Keratinocyte (primary cell): Measurements from ENCODE around the gene EPHX1. TPM values are rescaled to one million over a fixed set of nuclear protein-coding genes. Genes with fewer than 3 reads are reported as not detected.

Source experiments
- DNase-seq: peaks from one replicate; pipeline ENCODE4 v3.0.0-alpha.2; 2011; ENCODE audit warnings: low read depth, missing footprints, low spot score
- FAIRE-seq: peaks from 2 replicates; lab custom pipeline; 2011; peaks lifted over from hg19 to GRCh38; lab: Jason Lieb, UNC
- H2AFZ ChIP-seq: 2 replicates; pipeline ENCODE4 v1.6.0; 2012; ENCODE audit warnings: low read length, control low read depth, inconsistent platforms; ENCODE audit not compliant: control insufficient read depth
- H3K27ac ChIP-seq: 2 replicates; pipeline ENCODE4 v1.5.1; 2011; ENCODE audit warnings: low read length; ENCODE audit not compliant: control insufficient read depth, insufficient read depth
- H3K27me3 ChIP-seq: 3 replicates; pipeline ENCODE4 v1.6.0; 2011; ENCODE audit warnings: low read length; ENCODE audit not compliant: control insufficient read depth, insufficient read depth; ENCODE audit errors: extremely low read depth
- H3K36me3 ChIP-seq, 2 experiments: 2 replicates in 1 of 2; 3 replicates in 1 of 2; pipeline ENCODE4 v1.5.1; 2011; ENCODE audit warnings: low read length in 2 of 2, mild to moderate bottlenecking in 1 of 2; ENCODE audit not compliant: control insufficient read depth in 2 of 2, insufficient read depth in 2 of 2; ENCODE audit errors: extremely low read depth in 1 of 2
- H3K4me1 ChIP-seq: 3 replicates; pipeline ENCODE4 v1.5.1; 2011; ENCODE audit warnings: low read length; ENCODE audit not compliant: control insufficient read depth, insufficient read depth; ENCODE audit errors: extremely low read depth
- H3K4me2 ChIP-seq: 3 replicates; pipeline ENCODE4 v1.6.0; 2011; ENCODE audit warnings: low read depth, low read length; ENCODE audit not compliant: control insufficient read depth, insufficient read depth; ENCODE audit errors: extremely low read depth
- H3K4me3 ChIP-seq, 3 experiments: fragments of 200-600 bp in 1 of 3; sonication (generic) in 1 of 3; 2 replicates in 2 of 3; 3 replicates in 1 of 3; pipeline ENCODE4 v1.5.1; 2011 to 2016; ENCODE audit warnings: low read length in 3 of 3, mild to moderate bottlenecking in 3 of 3, control low read depth in 2 of 3, inconsistent platforms in 1 of 3, low read depth in 1 of 3, mixed read lengths in 1 of 3, mixed run types in 1 of 3, moderate library complexity in 1 of 3; ENCODE audit not compliant: control insufficient read depth in 2 of 3, insufficient read depth in 2 of 3; ENCODE audit errors: extremely low read depth in 1 of 3
- H3K79me2 ChIP-seq: 2 replicates; pipeline ENCODE4 v1.6.0; 2012; ENCODE audit warnings: low read length; ENCODE audit not compliant: control insufficient read depth, insufficient read depth
- H3K9ac ChIP-seq: 3 replicates; pipeline ENCODE4 v1.6.0; 2011; ENCODE audit warnings: low read length; ENCODE audit not compliant: control insufficient read depth, insufficient read depth; ENCODE audit errors: extremely low read depth
- H3K9me1 ChIP-seq: 3 replicates; pipeline ENCODE4 v1.6.0; 2011; ENCODE audit warnings: low read length; ENCODE audit not compliant: control insufficient read depth, insufficient read depth; ENCODE audit errors: extremely low read depth
- H3K9me3 ChIP-seq: 2 replicates; pipeline ENCODE4 v1.5.1; 2012; ENCODE audit warnings: low read depth, low read length; ENCODE audit not compliant: control insufficient read depth
- H4K20me1 ChIP-seq: 3 replicates; pipeline ENCODE4 v1.6.0; 2011; ENCODE audit warnings: low read length; ENCODE audit not compliant: control insufficient read depth, insufficient read depth; ENCODE audit errors: extremely low read depth
- CTCF ChIP-seq, 3 experiments: IDR thresholded peaks in 1 of 3; conservative IDR thresholded peaks in 1 of 3; optimal IDR thresholded peaks in 1 of 3; 2 replicates in 2 of 3; 3 replicates in 1 of 3; pipeline versions ENCODE3 to v1.5.1; 2011; ENCODE audit warnings: low read length in 3 of 3, mild to moderate bottlenecking in 3 of 3, moderate library complexity in 2 of 3, control low read depth in 1 of 3, inconsistent platforms in 1 of 3; ENCODE audit not compliant: insufficient read depth in 2 of 3; ENCODE audit errors: extremely low read depth in 1 of 3
- EZH2 ChIP-seq: IDR thresholded peaks from one replicate; pipeline ENCODE4 v1.6.1; 2012; ENCODE audit warnings: inconsistent platforms, mild to moderate bottlenecking, low read length, moderate library complexity
- dilution Hi-C: fragments of 300-500 bp; cut with MboI; formaldehyde crosslinking; loops from one replicate; pipeline ENCODE4 v1.7.0; 2020; ENCODE audit warnings: low sequenced_read_pairs; ENCODE audit not compliant: extremely low pct_ligation_motif_present
- polyA plus RNA-seq, 5 experiments: library from polyadenylated mRNA; depleted of rRNA in 3 of 5; stranded (reverse) in 3 of 5; stranded (forward) in 1 of 5; unstranded in 1 of 5; fragments of >200 nt; gene quantifications; 1 replicate in 1 of 5; 2 replicates in 3 of 5; 3 replicates in 1 of 5; pipeline versions ENCODE4 v1.2.1 to v1.2.3, GENCODE V29; 2011 to 2012; ENCODE audit warnings: missing spikeins in 2 of 5, low read depth in 1 of 5, low replicate concordance in 1 of 5

EPHX1 gene
- polyA plus RNA-seq, 1 donor (not counting 4 experiments of a cell fraction or from before 2014, with no cell fraction given) = 6.4 TPM

- H3K4me1 ChIP-seq = no peaks in the 10 kb centered on the region
- FAIRE-seq (no peak), DNase-seq (no peak)
- dilution Hi-C loops = no loop called here
- H2AFZ ChIP-seq = no peak overlapping the region
- no peaks in the 10 kb centered on the region for H3K79me2 ChIP-seq
- TF ChIP-seq EZH2 = no peak
- no peak for TF ChIP-seq CTCF (optimal IDR thresholded peaks at IDR 0.05 in 1 of 3, IDR thresholded peaks at IDR 0.05 in 1 of 3, conservative IDR thresholded peaks at IDR 0.05 in 1 of 3; ENCODE audit: extremely low read depth in 1 of 3, insufficient read depth in 2 of 3, low read length in 3 of 3)
- no peak overlapping the region for H3K27ac ChIP-seq
- no peaks in the 10 kb centered on the region for H3K9me3 ChIP-seq
- no peak overlapping the region for H3K9ac ChIP-seq
- H3K4me2 ChIP-seq = no peak overlapping the region
- H3K27me3 ChIP-seq = no peaks in the 10 kb centered on the region
- H4K20me1 ChIP-seq = no peaks in the 10 kb centered on the region
- H3K4me3 ChIP-seq = no peak overlapping the region
- H3K9me1 ChIP-seq = no peaks in the 10 kb centered on the region
- peaks cover 0 to 10% of the 10 kb centered on the region in 2 experiments for H3K36me3 ChIP-seq
Measured at GRCh38 chr1:225851805-225852204, 41.9 kb downstream of the EPHX1 start.

GRCh38 chr1:225852413-225853124, 42.6 kb downstream of the EPHX1 start:
- Histone ChIP-seq H2AFZ (no peak overlapping the region), H3K9ac (no peak overlapping the region), H3K27me3 (no peaks in the 10 kb centered on the region), H4K20me1 (no peaks in the 10 kb centered on the region), H3K27ac (no peak overlapping the region), H3K9me1 (no peaks in the 10 kb centered on the region), H3K79me2 (no peaks in the 10 kb centered on the region), H3K4me1 (no peaks in the 10 kb centered on the region), H3K9me3 (no peaks in the 10 kb centered on the region), H3K4me2 (no peak overlapping the region), H3K36me3 (peaks cover 0 to 10% of the 10 kb centered on the region in 2 experiments), H3K4me3 (no peak overlapping the region)
- no peak for TF ChIP-seq EZH2
- no peak for FAIRE-seq
- dilution Hi-C loops = no loop called here
- DNase-seq = no peak
